Right forelimb (tissue), 1 donor: ENCODE results near the gene TMEM168.
"Not testable (repeated sequence)": the region's sequence is repeated elsewhere in the genome, so short reads cannot be mapped to it uniquely, and the experiment has no call there.

ENCODE experiments used
- DNase-seq: peaks from one replicate; pipeline ENCODE4 v3.0.0-alpha.2; 2018

Gene TMEM168

GRCh38 chr7:112781110-112781509 lies 9.1 kb downstream of the TMEM168 start:
- no peak for DNase-seq

- DNase-seq = no peak
These were observed 10.5 kb downstream of the TMEM168 start for GRCh38 chr7:112779667-112780066.

- DNase-seq = no peak
These were observed 12.8 kb downstream of the TMEM168 start for GRCh38 chr7:112777406-112777805.

- DNase-seq = no peak
These were observed 19.0 kb downstream of the TMEM168 start for GRCh38 chr7:112771166-112771565.

- no peak for DNase-seq
These were observed 20.1 kb downstream of the TMEM168 start for GRCh38 chr7:112770051-112770450.

- DNase-seq = no peak
These were observed 25.1 kb downstream of the TMEM168 start for GRCh38 chr7:112765105-112765504.

GRCh38 chr7:112763996-112764395 lies 26.2 kb downstream of the TMEM168 start:
- no peak for DNase-seq

- no peak for DNase-seq
These were observed 26.9 kb downstream of the TMEM168 start for GRCh38 chr7:112763298-112763697.

GRCh38 chr7:112759905-112760304 lies 30.3 kb downstream of the TMEM168 start:
- DNase-seq = no peak

GRCh38 chr7:112757337-112757736 lies 32.9 kb downstream of the TMEM168 start:
- no peak for DNase-seq

- DNase-seq = no peak
These were observed 36.9 kb downstream of the TMEM168 start for GRCh38 chr7:112753298-112753697.

- DNase-seq = no peak
These were observed 37.6 kb downstream of the TMEM168 start for GRCh38 chr7:112752576-112752975.

- no peak for DNase-seq
These were observed 40.4 kb downstream of the TMEM168 start for GRCh38 chr7:112749775-112750174.

GRCh38 chr7:112748381-112748780 lies 41.8 kb downstream of the TMEM168 start:
- DNase-seq = no peak

- DNase-seq = no peak
These were observed 44.6 kb downstream of the TMEM168 start for GRCh38 chr7:112745635-112746034.

GRCh38 chr7:112744818-112745217 lies 45.4 kb downstream of the TMEM168 start:
- no peak for DNase-seq

- DNase-seq = no peak
These were observed 46.4 kb downstream of the TMEM168 start for GRCh38 chr7:112743811-112744210.

- DNase-seq = no peak
These were observed 49.5 kb downstream of the TMEM168 start for GRCh38 chr7:112740667-112741066.

GRCh38 chr7:112739436-112740180 lies 50.6 kb downstream of the TMEM168 start:
- no peak for DNase-seq

GRCh38 chr7:112735261-112735660 lies 54.9 kb downstream of the TMEM168 start:
- DNase-seq = no peak

GRCh38 chr7:112731324-112731723 lies 58.9 kb downstream of the TMEM168 start:
- DNase-seq = not testable (repeated sequence)

GRCh38 chr7:112726076-112726475 lies 64.1 kb downstream of the TMEM168 start:
- DNase-seq = no peak

GRCh38 chr7:112723416-112723815 lies 66.8 kb downstream of the TMEM168 start:
- DNase-seq = no peak

GRCh38 chr7:112721366-112721765 lies 68.8 kb downstream of the TMEM168 start:
- no peak for DNase-seq

GRCh38 chr7:112715525-112715924 lies 74.7 kb downstream of the TMEM168 start:
- DNase-seq = no peak
